Lower leg skin (tissue), 3 donors: ENCODE results near the gene RBM47.

Source experiments
- POLR2A ChIP-seq, 2 donors: fragments of 450-650 bp; IDR thresholded peaks; one replicate each; pipeline ENCODE4 v1.6.1; 2016 to 2017; ENCODE audit warnings: antibody characterized with exemption in 2 of 2, mild to moderate bottlenecking in 1 of 2, moderate library complexity in 1 of 2
- TF ChIP-seq, protein P1 (sequence below), 3 donors: fragments of 450-650 bp; IDR thresholded peaks; one replicate each; pipeline ENCODE4 v1.5.1; 2016; ENCODE audit warnings: antibody characterized with exemption in 3 of 3, mild to moderate bottlenecking in 3 of 3, moderate library complexity in 2 of 3

DNA sequence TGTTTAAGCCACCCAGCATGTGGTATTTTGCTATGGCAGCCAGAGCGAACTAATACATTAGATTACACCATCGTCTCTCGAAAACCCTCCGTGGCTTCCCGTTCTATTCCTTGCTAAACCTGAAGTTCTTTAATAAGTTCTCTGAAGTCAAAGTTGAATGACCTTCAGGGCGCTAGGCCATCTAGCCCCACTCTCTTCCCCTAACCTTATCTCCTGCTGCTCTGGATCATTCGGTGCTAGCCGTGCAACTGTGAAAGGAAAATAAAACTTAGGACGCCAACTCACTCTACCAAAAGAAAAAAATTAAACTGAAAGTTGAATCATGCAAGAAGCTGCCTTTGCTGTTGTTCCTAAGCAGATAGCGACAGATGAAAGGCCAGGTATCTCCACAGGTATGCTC is 254.6 kb downstream of the RBM47 start:
- TF ChIP-seq, protein P1, sequence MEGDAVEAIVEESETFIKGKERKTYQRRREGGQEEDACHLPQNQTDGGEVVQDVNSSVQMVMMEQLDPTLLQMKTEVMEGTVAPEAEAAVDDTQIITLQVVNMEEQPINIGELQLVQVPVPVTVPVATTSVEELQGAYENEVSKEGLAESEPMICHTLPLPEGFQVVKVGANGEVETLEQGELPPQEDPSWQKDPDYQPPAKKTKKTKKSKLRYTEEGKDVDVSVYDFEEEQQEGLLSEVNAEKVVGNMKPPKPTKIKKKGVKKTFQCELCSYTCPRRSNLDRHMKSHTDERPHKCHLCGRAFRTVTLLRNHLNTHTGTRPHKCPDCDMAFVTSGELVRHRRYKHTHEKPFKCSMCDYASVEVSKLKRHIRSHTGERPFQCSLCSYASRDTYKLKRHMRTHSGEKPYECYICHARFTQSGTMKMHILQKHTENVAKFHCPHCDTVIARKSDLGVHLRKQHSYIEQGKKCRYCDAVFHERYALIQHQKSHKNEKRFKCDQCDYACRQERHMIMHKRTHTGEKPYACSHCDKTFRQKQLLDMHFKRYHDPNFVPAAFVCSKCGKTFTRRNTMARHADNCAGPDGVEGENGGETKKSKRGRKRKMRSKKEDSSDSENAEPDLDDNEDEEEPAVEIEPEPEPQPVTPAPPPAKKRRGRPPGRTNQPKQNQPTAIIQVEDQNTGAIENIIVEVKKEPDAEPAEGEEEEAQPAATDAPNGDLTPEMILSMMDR (IDR thresholded peaks at IDR 0.05) = no peak
- no peak for TF ChIP-seq POLR2A (IDR thresholded peaks at IDR 0.05)
